AG20443 (cell line): ENCODE data around the gene TMC2.

Experiments used
- DNase-seq: peaks from one replicate; pipeline ENCODE4 v3.0.0; 2012; ENCODE audit warnings: low spot score, mixed read lengths

Gene TMC2

DNA sequence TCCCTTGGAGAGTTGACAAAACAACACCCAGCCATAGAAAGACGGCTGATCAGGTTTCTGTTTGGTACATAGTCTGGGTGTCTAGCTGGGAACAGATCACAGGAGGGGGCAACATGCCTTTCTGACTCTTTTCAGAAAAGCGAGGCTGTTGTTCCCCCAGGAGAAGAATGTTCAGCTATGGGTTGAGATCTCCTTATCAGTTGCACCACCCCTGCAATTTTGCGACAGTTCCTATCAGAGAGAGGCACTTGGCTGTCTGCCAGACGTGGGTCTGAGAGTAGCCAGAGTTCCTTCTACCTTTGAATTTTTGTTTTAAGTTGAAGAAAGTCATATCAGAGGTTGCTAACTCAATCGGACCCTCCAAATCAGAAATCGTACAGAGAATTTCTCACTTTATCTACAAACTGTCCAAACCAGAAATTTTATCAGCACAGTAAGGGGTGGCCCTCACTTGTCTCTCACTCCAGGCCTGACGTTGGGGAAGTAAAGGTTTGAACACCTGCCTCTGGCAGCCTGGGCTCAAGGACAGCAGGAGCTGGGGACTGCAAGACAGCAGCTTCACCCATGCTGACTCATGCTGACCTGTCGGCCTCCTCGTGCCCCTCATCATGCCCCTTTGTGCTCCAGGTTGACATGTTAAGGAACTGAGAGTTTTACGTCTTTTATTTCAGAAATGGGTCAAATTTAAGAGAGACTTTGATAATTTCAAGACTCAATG, 42.3 kb downstream of the TMC2 start:
- DNase-seq = no peak

DNA sequence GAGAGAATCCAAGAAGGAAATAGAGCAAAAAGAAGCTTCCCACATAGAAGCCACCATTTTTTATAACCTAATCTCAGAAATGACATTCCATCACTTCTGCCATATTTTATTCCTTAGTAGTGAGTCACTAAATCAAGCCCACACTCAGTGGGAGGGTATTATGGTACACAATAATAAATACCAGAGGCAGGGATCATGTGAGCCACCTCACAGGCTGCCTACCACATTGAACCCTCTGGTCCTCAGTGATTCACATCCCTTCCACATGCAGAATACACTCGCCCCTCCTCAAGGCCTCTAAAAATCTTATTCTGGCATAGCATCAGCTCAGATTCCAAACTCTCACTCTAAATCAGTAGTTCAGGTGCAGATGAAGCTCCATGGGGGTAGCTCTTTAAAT, 49.4 kb downstream of the TMC2 start:
- DNase-seq = peak; percentile 30

- DNase-seq = no peak
These were observed 57.4 kb downstream of the TMC2 start for GRCh38 chr20:2593756-2594155.

DNA sequence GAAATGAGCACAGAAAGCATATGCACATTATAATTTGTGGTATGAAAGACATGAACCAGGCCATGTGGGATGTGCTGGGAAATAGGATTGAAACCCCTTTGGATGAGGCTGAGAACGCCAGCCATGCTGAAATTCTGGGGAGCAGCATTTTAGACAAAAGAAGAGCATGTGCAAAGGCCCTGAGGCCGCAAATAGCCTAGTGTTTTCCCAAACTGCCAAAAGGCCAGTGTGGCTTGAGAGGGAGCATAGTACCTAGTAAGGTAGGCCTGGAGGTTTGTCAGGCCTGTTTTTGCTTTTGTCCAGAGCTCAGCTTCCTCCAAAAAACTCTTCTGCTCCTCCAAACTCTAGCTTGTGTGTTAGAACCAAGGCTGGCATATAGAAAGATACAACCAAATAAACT, 58.7 kb downstream of the TMC2 start:
- no peak for DNase-seq

DNA sequence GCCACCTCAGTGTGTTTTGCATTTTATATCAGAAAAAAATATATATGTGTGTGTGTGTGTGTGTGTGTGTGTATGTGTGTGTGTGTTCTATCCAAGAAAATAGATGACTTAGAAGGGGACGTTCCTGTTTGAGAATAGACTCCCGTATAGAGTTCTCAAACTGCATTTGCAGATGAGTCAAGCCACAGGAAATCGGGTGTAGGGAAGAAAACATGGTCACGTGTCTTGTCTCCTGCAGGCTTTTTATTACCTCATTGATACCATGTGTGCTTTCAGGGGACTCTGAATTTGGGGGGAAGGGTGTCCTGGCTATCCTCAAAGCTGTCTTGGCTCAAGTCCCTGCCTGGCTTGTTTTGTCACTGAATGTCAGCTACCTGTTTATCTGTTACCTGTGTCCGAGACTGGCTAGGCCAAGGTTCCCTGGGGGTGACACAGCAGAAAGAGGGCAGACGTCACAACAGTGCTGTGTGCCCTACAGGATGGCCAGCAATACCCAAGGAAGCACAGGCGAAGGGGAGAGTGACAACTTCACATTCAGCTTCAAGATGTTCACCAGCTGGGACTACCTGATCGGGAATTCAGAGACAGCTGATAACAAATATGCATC, 60.4 kb downstream of the TMC2 start:
- DNase-seq = no peak

DNA sequence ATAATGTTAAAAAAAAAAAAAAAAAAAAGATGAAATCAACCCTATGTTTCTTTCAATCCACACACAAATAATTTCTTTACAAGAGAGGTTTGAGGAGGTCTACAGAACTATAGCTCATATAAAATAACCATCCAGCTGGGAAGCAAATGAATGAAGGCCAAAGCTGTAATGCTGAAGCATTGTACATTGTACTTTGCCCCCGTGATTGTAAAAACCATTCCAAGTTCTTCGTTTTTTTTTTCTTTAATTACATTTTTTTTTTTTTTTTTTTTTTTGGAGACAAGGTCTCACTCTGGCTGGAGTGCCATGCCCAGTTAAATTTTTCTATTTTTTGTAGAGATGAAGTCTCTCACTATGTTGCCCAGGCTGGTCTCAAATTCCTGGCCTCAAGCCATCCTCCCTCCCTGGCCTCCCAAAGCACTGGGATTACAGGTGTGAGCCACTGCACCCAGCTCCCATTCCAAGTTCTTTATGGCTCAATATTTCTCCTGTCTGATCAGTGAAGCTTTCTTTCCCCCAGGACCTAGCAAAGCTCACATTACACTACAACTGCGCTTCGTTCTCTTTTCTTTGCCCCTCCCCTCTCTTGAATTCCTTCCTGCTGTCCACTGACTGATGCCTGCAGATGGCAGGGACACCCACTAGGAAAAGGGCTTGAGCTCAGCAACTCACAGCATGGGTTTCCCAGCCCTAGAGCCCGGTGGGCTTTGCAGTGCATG, 63.1 kb downstream of the TMC2 start:
- DNase-seq = no peak

- DNase-seq = no peak
These were observed 65.8 kb downstream of the TMC2 start for GRCh38 chr20:2602046-2602735.

GRCh38 chr20:2602746-2603145, 66.4 kb downstream of the TMC2 start:
- DNase-seq = no peak

- DNase-seq = no peak
These were observed 67.6 kb downstream of the TMC2 start for GRCh38 chr20:2603816-2604505.

GRCh38 chr20:2604506-2604835, 68.1 kb downstream of the TMC2 start:
- no peak for DNase-seq

GRCh38 chr20:2606507-2607006, 70.2 kb downstream of the TMC2 start:
- DNase-seq = no peak

DNA sequence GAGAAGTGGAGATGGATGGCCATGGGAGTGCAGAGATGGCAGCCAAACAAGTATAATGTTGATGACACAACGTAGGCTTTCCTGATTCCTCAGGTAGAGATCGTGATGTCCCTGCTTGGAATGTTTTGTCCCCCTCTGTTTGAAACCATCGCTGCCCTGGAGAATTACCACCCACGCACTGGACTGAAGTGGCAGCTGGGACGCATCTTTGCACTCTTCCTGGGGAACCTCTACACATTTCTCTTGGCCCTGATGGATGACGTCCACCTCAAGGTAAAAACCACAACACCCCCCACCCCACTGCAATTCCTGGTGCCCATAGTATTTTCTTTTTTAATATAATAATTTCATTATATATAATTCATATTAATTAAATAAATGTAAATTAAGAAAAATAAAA, 74.0 kb downstream of the TMC2 start:
- no peak for DNase-seq

DNA sequence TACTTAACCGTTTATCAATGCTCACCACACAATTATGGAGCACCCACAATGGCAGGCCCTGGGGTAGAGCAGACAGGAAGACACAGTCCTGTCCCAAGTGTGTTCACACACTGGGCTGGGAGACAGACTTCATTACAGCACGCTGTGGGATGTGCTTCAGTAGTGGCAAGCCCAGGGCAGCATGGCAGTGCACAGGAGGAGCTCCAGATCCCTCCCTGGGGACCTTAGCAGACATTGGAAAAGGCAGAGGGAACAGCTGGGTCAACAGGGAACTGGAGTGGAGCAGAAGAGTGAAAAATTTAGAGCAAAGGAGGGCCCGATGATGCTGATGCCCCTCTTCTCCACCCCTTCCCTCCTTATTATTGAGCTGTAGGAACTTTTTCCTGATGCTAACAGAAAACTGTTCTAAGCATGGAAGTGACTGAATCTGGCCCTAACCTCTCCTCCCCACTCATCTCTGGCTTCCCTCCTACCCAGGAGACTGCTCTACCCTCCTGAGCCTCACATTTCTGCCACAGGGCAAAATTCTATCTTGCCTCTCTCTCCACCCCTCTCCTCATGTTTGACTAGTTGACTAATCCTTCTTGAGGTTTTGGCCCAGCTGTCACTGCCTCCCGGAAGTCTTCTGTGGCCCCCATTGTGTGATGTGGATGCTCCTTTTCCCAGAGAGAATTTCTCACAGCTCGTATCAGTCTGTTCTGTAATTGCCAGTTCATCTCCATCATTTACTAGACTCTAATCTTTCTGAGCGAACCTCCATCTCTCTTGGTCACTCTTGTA, 74.8 kb downstream of the TMC2 start:
- DNase-seq = no peak

DNA sequence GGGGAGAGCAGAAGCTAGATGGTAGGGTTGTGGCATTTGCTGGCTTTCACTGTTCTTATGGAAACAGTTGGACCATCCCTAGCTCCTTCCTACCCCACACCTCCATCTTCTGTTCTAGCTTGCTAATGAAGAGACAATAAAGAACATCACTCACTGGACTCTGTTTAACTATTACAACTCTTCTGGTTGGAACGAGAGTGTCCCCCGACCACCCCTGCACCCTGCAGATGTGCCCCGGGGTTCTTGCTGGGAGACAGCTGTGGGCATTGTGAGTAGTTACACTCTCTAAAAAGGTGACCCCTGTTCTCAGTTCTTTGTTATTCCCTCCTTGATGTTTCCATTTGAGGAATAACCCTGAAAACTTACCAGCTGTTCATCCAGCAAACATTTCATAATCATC, 75.7 kb downstream of the TMC2 start:
- no peak for DNase-seq

- DNase-seq = no peak
These were observed 80.3 kb downstream of the TMC2 start for GRCh38 chr20:2616634-2617033.

DNA sequence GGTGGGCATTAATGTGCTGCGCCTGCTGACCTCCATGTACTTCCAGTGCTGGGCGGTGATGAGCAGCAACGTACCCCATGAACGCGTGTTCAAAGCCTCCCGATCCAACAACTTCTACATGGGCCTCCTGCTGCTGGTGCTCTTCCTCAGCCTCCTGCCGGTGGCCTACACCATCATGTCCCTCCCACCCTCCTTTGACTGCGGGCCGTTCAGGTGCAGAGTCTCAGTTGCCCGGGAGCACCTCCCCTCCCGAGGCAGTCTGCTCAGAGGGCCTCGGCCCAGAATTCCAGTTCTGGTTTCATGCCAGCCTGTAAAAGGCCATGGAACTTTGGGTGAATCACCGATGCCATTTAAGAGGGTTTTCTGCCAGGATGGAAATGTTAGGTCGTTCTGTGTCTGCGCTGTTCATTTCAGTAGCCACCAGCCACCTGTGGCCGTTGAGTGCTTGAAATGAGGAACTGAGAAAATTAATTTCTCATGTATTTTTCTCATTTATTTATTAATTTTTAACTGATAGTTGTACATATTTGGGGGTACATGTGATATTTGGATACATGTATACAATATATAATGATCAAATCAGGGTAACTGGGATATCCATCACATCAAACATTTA, 80.8 kb downstream of the TMC2 start:
- DNase-seq = no peak

- DNase-seq = no peak
These were observed 82.4 kb downstream of the TMC2 start for GRCh38 chr20:2618815-2619214.

GRCh38 chr20:2619337-2619736, 83.0 kb downstream of the TMC2 start:
- no peak for DNase-seq

DNA sequence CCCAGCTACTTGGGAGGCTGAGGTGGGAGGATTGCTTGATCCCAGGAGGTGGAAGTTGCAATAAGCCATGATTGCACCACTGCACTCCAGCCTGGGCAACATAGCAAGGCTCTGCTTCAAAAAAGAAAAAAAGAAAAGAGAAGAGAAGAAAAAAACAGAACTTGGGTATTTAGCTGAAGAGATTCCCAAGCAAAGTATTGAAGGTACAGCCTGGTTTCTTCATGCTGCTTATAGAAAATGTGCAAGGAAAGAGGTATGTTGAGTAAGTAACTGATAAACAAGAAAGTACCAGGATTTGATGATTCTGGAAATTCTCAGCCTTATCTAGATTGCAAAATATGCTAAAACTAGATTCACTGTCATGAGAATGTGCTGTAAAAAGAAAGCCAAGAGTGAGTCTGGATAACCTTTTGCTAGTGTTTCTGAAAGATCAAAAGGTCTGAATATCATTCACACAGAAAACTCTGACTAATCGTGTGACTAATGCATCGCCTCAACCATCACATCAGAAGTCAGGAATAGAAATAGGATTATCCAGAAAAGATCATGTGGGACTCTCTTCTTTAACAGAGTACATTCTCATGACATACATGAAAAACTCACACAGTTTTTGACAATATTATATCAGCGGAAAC, 83.7 kb downstream of the TMC2 start:
- no peak for DNase-seq

DNA sequence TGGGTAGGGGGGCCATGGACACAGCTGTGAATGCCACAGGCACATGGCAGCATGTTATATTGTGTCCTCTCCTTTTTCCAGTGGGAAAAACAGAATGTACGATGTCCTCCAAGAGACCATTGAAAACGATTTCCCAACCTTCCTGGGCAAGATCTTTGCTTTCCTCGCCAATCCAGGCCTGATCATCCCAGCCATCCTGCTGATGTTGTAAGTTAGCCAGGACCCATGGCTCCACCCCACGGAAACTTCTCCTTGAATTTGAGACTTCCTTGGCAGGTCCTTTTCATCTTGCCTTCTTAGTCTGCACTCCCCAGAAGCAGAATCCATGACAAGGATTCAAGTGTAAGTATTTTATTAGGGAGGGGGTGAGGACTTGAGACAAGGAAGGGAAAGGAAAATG, 87.8 kb downstream of the TMC2 start:
- no peak for DNase-seq
